HG03064 (cell line): Measurements from ENCODE around the gene CDK3.

Source experiments
- ATAC-seq: cut with Tn5 transposase; IDR thresholded peaks from one replicate; pipeline ENCODE4 v1.9.1; 2021; ENCODE audit warnings: low read depth; ENCODE audit not compliant: unreplicated experiment

Gene CDK3

DNA sequence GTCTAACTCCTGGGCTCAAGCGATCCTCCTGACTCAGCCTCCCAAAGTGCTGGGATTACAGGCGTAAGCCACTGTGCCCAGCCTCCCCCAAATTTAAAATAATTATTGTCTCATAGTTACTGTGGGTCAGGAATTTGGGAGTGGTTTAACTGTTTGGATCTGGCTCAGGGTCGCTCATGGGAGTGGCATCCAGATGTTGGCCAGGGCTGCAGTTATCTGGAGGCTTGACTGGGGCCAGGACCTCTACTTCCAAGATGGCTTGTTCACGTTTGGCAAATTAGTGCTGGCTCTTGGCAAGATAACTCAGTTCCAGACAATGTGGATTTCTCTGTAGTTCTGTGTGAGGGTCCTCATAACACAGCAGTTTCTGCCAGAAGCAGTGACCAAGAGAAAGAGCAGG is 13.6 kb upstream of the CDK3 start:
- ATAC-seq: no peak

- ATAC-seq: no peak
Measured at GRCh38 chr17:75991396-75991795, 9.3 kb upstream of the CDK3 start.

DNA sequence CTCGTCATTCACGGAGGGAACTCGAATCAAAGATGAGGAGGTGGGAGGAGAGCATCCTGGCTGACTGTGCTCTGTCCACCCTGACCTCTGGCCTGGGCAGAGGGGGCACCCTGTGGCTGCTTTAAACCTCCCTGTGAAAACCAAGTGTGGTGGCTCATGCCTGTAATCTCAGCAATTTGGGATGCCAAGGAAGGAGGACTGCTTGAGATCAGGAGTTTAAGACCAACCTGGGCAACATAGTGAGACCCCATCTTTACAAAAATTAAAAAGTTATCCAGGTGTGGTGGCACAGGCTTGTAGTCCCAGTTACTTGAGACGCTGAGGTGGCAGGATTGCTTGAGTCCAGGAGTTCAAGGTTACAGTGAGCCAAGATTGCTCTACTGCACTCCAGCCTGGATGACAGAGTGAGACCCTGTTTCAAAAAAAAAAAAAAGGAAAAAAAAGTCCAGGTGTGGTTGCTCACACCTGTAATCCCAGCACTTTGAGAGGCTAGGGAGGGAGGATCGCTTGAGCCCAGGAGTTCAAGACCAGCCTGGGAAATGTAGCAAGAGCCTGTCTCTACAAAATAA is 5.8 kb upstream of the CDK3 start:
- ATAC-seq: no peak

DNA sequence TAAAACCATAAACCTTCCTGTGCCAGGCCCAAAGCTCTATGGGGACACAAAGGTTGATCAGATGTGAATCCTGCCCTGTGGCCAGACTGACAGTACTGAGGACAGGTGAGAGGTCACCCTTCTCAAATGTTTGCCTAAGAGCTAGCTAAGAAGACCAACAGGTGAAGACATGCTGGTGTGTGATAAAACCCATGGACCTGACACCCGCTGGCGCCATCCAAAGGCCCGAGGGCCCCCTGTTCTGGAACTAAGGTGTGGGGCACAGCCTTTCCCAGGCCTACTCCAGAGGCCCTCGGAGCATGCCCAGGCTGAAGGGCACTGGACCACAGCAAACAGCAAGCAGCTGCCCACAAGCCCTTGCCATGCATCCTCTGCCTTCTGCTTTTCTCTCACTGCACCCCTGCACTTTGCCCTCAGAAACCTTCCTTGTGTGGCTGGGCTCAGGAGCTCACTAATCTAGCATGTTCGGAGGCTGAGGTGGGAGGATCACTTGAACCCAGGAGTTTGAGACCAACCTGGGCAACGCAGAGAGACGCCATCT is 5.2 kb upstream of the CDK3 start:
- no peak for ATAC-seq

- ATAC-seq: no peak
Measured at GRCh38 chr17:75996665-75997590, 3.7 kb upstream of the CDK3 start.

DNA sequence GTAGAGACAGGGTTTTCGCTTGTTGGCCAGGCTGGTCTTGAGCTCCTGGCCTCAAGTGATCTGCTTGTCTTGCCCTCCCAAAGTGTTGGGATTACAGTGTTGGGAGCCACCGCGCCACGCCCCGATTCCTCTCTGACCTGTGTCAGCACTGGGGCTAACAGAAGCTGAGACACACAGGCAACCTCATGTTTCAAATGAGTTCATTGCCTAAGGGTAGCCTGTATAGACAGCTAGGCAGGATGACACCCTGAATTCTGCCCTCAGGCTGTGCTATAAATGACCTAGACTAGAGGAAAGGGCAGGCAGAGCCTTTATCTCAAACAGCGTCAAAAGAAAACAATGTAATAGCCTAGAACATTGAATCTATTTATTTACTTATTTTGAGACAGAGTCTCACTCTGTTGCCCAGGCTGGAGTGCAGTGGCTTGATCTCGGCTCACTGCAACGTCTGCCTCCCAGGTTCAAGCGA is 2.3 kb upstream of the CDK3 start:
- ATAC-seq: no peak

DNA sequence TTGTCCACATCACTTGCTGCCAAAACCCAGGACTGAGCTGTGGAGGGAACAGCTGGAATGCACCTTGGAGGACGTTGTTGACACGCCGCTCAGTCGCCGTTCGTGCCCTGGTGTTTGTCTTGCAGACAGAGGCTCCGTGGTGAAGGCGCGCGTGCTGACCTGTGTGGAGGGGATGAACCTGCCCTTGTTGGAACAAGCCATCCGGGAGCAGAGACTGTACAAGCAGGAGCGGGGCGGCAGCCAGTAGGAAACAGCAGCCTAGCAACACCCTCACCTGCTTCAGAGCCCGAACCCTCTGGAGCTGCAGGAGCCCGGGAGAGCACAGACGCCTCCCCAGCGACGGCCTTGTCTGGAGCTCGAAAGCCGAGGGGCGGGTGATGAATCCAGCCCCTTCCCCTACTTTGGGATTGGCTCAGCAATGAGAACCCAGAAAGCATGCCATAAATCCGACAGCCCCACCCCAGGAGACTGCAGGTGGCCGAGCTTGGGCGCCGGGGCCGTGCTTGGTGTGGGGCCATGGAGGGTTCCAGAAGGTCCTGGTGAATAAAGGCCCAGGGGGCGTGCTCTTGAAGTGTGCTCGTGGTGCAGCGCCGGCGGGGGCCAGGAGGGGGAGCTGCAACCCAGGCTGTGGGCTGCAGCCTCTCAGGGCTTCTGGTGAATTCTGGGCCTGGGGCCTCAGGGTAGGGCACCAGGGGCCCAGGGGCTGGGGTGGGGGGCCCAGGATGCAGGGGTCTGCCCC is 470 bp upstream of the CDK3 start:
- no peak for ATAC-seq

- no peak for ATAC-seq
Measured at GRCh38 chr17:76002100-76002499, 1.4 kb downstream of the CDK3 start.

- no peak for ATAC-seq
Measured at GRCh38 chr17:76003915-76004314, 3.3 kb downstream of the CDK3 start.

- ATAC-seq: no peak
Measured at GRCh38 chr17:76004750-76005262, 4.2 kb downstream of the CDK3 start.

- ATAC-seq: no peak
Measured at GRCh38 chr17:76005263-76006149, 4.9 kb downstream of the CDK3 start.

- ATAC-seq: no peak
Measured at GRCh38 chr17:76007131-76007849, 6.6 kb downstream of the CDK3 start.

- ATAC-seq: no peak
Measured at GRCh38 chr17:76007850-76008165, 7.2 kb downstream of the CDK3 start.

DNA sequence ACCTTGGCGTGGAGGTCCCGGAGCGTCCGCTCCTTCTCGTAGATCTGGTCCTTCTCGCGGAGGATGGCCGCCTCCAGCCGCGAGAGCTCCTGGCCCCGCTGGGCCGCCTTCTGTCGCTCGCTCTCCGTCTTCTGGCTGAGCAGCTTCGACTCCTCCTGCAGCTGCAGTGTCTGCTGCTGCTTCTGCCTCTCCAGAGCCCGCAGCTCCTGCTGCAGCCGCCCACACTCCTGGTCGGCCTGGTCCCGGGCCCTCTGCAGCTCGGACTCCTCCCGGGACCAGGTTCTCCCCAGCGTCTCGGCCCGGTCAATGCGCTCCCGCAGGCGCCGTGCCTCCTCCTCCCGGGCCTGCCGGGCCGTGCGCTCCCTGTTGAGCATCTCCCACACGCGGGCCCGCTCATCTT is 7.6 kb downstream of the CDK3 start:
- ATAC-seq: no peak

DNA sequence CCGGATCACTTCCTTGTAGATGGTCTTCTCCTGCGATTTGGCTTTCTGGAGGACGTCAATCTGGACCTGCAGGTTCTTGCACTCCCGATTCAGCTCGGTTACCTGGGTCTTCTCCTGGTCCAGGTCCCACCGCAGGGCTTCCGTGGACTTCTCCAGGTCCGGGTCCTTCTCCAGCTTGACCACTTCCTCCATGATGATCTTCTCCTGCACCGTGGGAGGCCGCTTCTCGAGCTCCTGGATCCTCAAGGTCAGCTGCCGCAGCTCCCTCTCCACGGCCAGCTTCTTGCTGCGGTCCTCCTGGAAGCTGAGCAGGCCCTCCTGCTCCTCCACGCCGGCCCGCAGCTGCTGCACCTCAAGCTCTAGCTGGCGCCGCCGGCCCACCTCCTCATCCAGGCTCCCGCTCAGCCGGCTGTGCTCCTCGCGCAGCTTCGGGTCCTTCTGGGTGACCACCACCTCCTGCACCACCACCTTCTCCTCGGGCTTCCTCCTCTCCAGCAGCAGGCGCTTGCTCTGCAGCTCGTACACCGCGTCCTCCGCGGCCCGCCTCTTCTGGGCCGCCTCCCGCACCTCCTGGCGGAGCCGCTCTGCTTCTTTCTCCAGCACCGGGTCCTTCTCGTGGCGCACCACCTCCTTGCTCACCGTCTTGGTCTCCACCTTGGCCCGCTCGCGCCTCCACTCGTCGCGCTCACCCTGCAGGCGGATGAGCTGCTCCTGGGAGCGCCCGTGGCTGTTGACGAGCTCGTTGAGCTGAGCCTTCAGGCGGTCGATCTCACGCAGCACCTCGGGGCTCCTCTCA is 8.2 kb downstream of the CDK3 start:
- ATAC-seq: no peak

DNA sequence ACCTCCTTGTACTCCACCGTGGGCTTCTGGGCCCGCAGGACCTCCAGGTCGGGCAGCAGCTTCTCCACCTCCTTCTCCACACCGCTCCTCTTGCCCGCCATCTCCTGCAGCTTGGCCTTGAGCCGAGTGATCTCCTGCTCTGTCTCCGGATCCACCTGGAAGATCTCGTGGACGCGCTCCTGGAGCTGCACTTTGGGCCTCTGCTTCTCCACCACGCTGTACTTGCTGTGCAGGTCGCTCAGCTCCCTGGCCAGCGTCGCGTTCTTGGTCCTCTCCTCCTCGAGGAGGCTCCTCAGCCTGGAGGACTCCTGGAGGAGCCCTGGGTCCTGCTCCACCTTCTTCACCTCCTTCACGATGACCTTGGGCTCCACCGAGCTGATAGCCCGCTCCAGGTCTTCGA is 8.8 kb downstream of the CDK3 start:
- ATAC-seq: no peak

GRCh38 chr17:76009969-76010661 is 9.5 kb downstream of the CDK3 start:
- ATAC-seq: no peak

- ATAC-seq: no peak
Measured at GRCh38 chr17:76011951-76012350, 11.3 kb downstream of the CDK3 start.
